HEK293T (cell line): ENCODE data around the gene GNAQ.

Source experiments
- FOXK2 ChIP-seq: fragments of 450-650 bp; IDR thresholded peaks from 2 replicates; pipeline ENCODE4 v1.6.1; 2016; ENCODE audit warnings: mild to moderate bottlenecking
- HDGF ChIP-seq: fragments of 450-650 bp; IDR thresholded peaks from 2 replicates; pipeline ENCODE4 v1.6.1; 2017; ENCODE audit warnings: antibody characterized with exemption, borderline replicate concordance
- LEF1 ChIP-seq: fragments of 450-650 bp; IDR thresholded peaks from 2 replicates; pipeline ENCODE4 v1.6.1; 2017; ENCODE audit warnings: mild to moderate bottlenecking, borderline replicate concordance
- TARDBP ChIP-seq: fragments of 450-650 bp; IDR thresholded peaks from 2 replicates; pipeline ENCODE4 v1.6.1; 2016

- TF ChIP-seq TARDBP (no peak), FOXK2 (no peak), HDGF (no peak), LEF1 (no peak)
Measured at GRCh38 chr9:78013934-78014333, 17.7 kb downstream of the GNAQ start.
